GM12872 (cell line): ENCODE data around the gene WWOX.

Experiments
- TF ChIP-seq, protein P1 (sequence below): IDR thresholded peaks from 3 replicates; pipeline ENCODE4 v1.5.1; 2011; ENCODE audit warnings: low read depth, mild to moderate bottlenecking, low read length, moderate library complexity; ENCODE audit not compliant: insufficient read depth

The WWOX gene

DNA sequence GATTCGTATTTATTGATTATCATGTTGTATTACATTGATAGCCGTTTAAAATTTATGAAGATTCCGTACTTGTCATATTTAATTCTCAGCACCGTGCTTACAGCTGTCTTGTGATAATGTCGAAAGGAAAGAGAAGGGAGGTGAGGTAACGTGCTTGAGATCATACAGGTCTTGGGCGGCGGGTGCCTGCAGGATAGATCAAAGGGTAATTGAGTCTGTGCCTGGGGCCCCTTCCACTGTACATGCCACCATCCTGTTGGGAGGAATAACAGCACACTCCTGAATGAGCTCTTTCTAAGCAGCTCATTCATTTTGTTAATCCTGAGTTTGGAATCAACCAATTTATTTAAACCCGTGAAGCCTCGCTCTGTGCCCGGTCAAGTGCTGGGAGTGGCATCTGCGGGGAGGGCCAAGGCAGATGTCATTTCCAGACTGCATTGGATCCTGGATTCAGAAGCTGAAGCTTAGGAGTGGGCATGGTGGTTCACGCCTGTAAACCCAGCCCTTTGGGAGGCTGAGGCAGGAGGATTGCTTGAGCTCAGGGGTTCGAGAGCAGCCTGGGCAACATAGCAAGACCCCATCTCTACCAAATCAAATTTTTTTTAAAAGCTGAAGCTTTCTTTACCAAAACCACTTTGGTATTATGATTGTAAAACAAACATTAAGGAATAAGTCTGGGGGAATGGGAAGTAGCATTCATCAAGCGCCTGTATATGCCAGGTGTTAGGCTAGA, 25.8 kb downstream of the WWOX start:
- TF ChIP-seq, protein P1, sequence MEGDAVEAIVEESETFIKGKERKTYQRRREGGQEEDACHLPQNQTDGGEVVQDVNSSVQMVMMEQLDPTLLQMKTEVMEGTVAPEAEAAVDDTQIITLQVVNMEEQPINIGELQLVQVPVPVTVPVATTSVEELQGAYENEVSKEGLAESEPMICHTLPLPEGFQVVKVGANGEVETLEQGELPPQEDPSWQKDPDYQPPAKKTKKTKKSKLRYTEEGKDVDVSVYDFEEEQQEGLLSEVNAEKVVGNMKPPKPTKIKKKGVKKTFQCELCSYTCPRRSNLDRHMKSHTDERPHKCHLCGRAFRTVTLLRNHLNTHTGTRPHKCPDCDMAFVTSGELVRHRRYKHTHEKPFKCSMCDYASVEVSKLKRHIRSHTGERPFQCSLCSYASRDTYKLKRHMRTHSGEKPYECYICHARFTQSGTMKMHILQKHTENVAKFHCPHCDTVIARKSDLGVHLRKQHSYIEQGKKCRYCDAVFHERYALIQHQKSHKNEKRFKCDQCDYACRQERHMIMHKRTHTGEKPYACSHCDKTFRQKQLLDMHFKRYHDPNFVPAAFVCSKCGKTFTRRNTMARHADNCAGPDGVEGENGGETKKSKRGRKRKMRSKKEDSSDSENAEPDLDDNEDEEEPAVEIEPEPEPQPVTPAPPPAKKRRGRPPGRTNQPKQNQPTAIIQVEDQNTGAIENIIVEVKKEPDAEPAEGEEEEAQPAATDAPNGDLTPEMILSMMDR, result no peak

DNA sequence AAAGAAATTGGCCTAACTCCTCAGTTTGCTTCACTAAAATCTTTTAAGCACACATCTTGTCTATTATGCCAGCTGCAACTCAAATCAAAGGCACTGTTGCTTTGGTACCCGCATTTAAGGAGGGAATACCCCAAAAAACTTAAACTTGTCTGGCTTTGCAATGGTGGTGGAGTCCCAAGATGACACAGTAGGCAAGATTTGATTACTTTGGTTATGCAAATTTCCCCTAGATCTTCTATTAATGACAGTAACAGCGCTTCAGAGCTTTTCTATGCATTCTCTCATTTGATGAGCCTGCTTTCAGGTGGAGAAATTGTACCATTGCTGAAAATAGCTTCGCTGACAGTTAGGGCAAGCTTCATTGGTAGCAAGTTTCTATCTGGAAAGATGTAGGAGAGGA, 27.2 kb downstream of the WWOX start:
- TF ChIP-seq, protein P1, result no peak

DNA sequence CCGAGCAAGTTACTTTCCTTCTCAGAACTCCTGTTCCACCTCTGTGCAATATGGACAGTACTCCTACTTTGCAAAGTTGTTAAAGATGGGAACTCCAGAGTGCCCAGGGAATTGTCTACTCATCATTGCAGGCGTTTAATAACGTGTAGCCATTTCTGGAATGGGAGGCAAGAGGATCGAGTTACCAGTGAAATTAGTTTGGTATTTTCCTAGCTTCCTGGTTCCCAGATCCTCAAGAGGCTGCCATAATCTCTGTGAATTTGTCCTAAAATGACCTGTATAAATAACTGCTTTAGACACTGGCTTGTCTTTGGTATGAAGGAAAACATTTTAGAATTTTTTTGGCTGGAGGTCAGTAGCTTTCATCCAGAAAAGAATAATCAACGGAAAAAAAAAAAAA, 27.7 kb downstream of the WWOX start:
- TF ChIP-seq, protein P1, result no peak

DNA sequence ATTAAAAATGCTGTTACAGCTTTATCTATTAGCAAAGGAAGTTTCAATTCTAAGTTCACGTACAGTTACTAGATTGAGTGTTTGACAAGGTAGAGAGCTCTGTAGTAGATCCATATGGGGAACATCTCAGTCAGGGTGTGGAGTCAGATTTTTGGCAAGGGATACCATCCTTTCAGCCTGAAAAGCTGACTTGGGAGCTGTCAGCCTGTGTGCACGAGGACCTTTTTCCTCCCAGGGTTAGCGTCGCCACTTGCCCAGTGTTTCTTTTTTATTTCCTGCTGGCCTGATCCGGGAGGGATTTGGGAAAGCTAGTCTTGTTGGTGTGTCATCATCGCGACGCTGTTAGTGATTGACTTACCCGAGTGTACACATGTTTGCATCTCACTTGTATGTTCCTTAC, 29.5 kb downstream of the WWOX start:
- TF ChIP-seq, protein P1, result no peak

DNA sequence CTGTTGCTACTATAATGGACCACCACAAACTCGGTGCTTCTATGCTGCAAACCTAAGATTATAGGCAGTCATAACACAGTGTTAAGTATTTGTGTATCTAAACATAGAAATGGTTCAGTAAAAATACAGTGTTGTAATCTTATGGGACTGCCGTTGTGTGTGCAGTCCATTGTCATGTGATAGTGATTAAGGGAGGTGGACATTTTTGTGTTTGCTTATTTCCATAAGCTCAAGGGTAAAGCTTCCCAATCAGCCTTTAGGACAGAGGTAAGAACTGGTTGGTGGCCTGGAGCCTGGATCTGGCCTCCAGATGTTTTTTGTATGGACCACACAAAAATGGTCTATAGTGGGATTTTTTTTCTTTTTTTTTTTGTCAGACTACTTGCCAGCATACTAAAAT, 29.9 kb downstream of the WWOX start:
- TF ChIP-seq, protein P1, result no peak

DNA sequence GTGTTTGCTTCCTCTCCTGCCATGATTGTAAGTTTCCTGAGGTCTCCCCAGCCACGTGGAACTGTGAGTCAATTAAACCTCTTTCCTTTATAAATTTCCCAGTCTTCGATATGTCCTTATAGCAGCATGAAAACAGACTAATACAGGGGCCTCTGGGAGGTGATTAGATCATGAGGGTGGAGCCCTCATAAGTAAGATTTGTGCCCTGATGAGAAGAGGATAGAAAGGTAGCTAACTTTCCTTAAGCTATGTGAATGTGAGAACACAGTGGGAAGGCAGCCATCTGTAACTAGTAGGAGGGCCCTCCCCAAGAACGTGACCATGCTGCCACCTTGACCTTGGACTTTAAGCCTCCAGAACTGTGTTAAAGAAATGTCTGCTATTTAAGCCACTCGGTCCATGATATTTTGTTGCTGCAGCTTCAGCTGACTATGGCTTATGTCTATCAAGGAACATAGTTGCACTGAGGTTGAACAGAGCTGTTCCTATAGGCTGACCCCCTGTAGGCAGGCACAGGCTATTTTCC, 30.7 kb downstream of the WWOX start:
- TF ChIP-seq, protein P1, result no peak

DNA sequence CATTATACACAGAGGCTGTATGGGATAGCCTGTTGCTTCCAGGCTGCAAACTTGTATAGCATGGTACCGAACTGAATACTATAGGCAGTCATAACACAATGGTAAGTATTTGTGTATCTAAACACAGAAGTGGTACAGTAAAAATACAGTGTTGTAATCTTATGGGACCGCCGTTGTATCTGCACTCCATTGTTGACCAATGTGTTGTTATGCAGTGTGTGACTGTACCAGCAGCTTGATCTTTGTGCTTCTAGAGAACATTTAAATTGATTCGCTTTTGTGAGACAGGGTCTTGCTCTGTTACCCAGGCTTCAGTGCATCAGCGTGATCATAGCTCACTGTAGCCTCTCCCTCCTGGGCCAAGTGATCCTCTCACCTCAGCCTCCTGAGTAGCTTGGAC, 31.5 kb downstream of the WWOX start:
- TF ChIP-seq, protein P1, result no peak
